H1 (cell line): ENCODE data around the gene PRRT1. TPM values are rescaled to one million over a fixed set of nuclear protein-coding genes. Genes with fewer than 3 reads are reported as not detected.

Source experiments
- BCL11A ChIP-seq, 2 experiments: IDR thresholded peaks; one replicate each; pipeline ENCODE4 v1.6.1; 2011; ENCODE audit warnings: low read depth in 2 of 2, low read length in 2 of 2, mild to moderate bottlenecking in 2 of 2
- CREB1 ChIP-seq: IDR thresholded peaks from 2 replicates; pipeline ENCODE4 v1.6.1; 2012; ENCODE audit warnings: inconsistent platforms
- GABPA ChIP-seq: IDR thresholded peaks from 2 replicates; pipeline ENCODE4 v1.6.1; 2011; ENCODE audit warnings: mild to moderate bottlenecking, low read length, moderate library complexity, borderline replicate concordance; ENCODE audit not compliant: insufficient read depth
- JUN ChIP-seq: IDR thresholded peaks from 2 replicates; pipeline ENCODE4 v1.6.1; 2011; ENCODE audit warnings: low read depth, mild to moderate bottlenecking, improper control_type of control experiment, low read length
- JUND ChIP-seq: IDR thresholded peaks from 2 replicates; pipeline ENCODE4 v1.6.1; 2011; ENCODE audit warnings: mild to moderate bottlenecking, improper control_type of control experiment, low read length
- KDM4A ChIP-seq: IDR thresholded peaks from one replicate; pipeline ENCODE4 v1.7.1; 2012; ENCODE audit warnings: low read depth, mild to moderate bottlenecking, moderate library complexity, low read length, inconsistent platforms; ENCODE audit not compliant: severe bottlenecking
- NANOG ChIP-seq: IDR thresholded peaks from 2 replicates; pipeline ENCODE4 v1.6.1; 2011; ENCODE audit warnings: low read length, low read depth, mild to moderate bottlenecking, inconsistent platforms; ENCODE audit not compliant: insufficient read depth, poor library complexity, severe bottlenecking
- POLR2AphosphoS5 ChIP-seq: IDR thresholded peaks from 2 replicates; pipeline ENCODE4 v1.6.1; 2011; ENCODE audit warnings: low read depth, low read length
- RAD21 ChIP-seq, 2 experiments: IDR thresholded peaks in 1 of 2; conservative IDR thresholded peaks in 1 of 2; 2 replicates each; pipeline ENCODE4 v1.6.1; 2011; ENCODE audit warnings: low read depth in 2 of 2, low read length in 2 of 2, improper control_type of control experiment in 1 of 2, inconsistent platforms in 1 of 2, mild to moderate bottlenecking in 1 of 2, moderate library complexity in 1 of 2
- RNF2 ChIP-seq: fragments of 200-900, 300-1000 bp; sonication (generic); IDR thresholded peaks from 2 replicates; pipeline ENCODE4 v1.7.1; 2016; ENCODE audit warnings: borderline replicate concordance, low read depth, mild to moderate bottlenecking, antibody characterized with exemption, low read length; ENCODE audit not compliant: poor library complexity, severe bottlenecking; ENCODE audit errors: missing control alignments
- TAF1 ChIP-seq: IDR thresholded peaks from 2 replicates; pipeline ENCODE4 v1.6.1; 2011; ENCODE audit warnings: mild to moderate bottlenecking, low read depth, low read length
- TBP ChIP-seq: IDR thresholded peaks from 2 replicates; pipeline ENCODE4 v1.6.1; 2011; ENCODE audit warnings: low read depth, low read length, improper control_type of control experiment
- polyA plus RNA-seq, 7 experiments: library from polyadenylated mRNA; depleted of rRNA in 3 of 7; stranded (reverse) in 5 of 7; unstranded in 2 of 7; fragments of >200 nt in 5 of 7; fragments of 200-250 nt in 2 of 7; gene quantifications; 1 replicate in 5 of 7; 2 replicates in 1 of 7; 4 replicates in 1 of 7; pipeline versions ENCODE4 v1.2.1 to v1.2.3, GENCODE V29; 2011 to 2013; ENCODE audit warnings: missing spikeins in 2 of 7, mixed read lengths in 2 of 7
- total RNA-seq: library from RNA; stranded (reverse); fragmentation: NEBNext Ultra II Directional; extraction: Animal tissue kit (Norgen Biotek cat#: 25700); gene quantifications from 2 replicates; pipeline ENCODE4 v1.2.1, GENCODE V29; 2021

Gene PRRT1
- total and polyA plus RNA-seq, 2 of the 8 experiments (the other 6 are each of a cell fraction or from before 2014, with no cell fraction given), result 0.71 to 2.8 TPM

GRCh38 chr6:32194825-32195651, 43.3 kb upstream of the PRRT1 start (continued):
- TF ChIP-seq JUN (no peak), KDM4A (no peak), POLR2AphosphoS5 (peak; percentile 78), CREB1 (no peak), GABPA (no peak), BCL11A (IDR thresholded peaks at IDR 0.05; ENCODE audit: low read depth in 2 of 2, low read length in 2 of 2) (no peak), TBP (peak; percentile 77), RNF2 (no peak), TAF1 (0 out of 2 replicates have a peak, but pooled peaks have one; percentile 22), RAD21 (IDR thresholded peaks at IDR 0.05 in 1 of 2, conservative IDR thresholded peaks at IDR 0.05 in 1 of 2; ENCODE audit: low read depth in 2 of 2, low read length in 2 of 2) (peak in 1 of 2 experiments; percentile 41; a peak in 2 of 4 replicates), NANOG (no peak), JUND (no peak)
